A549 (cell line): ENCODE measurements around the gene SHF. TPM values are rescaled to one million over a fixed set of nuclear protein-coding genes. Genes with fewer than 3 reads are reported as not detected.

Source experiments
- ATAC-seq, 2 experiments: fragments of 200-7000 bp in 1 of 2; fragments of >200 bp in 1 of 2; cut with Nextera tagmentation in 1 of 2; cut with Tn5 transposase in 1 of 2; 3 replicates each; pipeline versions ENCODE4 v1.8.0 to v1.9.1; 2018 to 2020; ENCODE audit warnings: mild to moderate bottlenecking in 1 of 2, moderate library complexity in 1 of 2
- CTCF ChIA-PET: fragments of 300-600 bp; sonication (Branson Sonifier 250); formaldehyde crosslinking; extraction: SDS; loops from one replicate; lab custom pipeline; 2021; ENCODE audit warnings: antibody characterized with exemption, inconsistent platforms; lab: Yijun Ruan, JAX
- POLR2A ChIA-PET: fragments of 350-600 bp; formaldehyde crosslinking; extraction: SDS; loops from one replicate; lab custom pipeline; 2021; ENCODE audit warnings: antibody characterized with exemption, inconsistent platforms; lab: Yijun Ruan, JAX
- DNase-seq, 2 experiments: peaks; one replicate each; pipeline versions ENCODE4 v3.0.0 to v3.0.0-alpha.2; 2011 to 2016; ENCODE audit warnings: low read depth in 1 of 2, low spot score in 1 of 2
- FAIRE-seq: peaks from 2 replicates; lab custom pipeline; 2011; peaks lifted over from hg19 to GRCh38; lab: Jason Lieb, UNC
- H3K27ac ChIP-seq, 2 experiments: fragments of >200 bp; sonication (Bioruptor Twin); formaldehyde crosslinking; 3 replicates each; pipeline ENCODE4 v1.5.1; 2016 to 2017
- H3K4me1 ChIP-seq: fragments of >200 bp; sonication (Bioruptor Twin); formaldehyde crosslinking; 3 replicates; pipeline ENCODE4 v1.6.1; 2016
- H3K4me2 ChIP-seq: fragments of >200 bp; sonication (Bioruptor Twin); formaldehyde crosslinking; 3 replicates; pipeline ENCODE4 v1.6.1; 2016
- H3K4me3 ChIP-seq: fragments of >200 bp; sonication (Bioruptor Twin); formaldehyde crosslinking; 3 replicates; pipeline ENCODE4 v1.5.1; 2016
- H3K9me3 ChIP-seq: fragments of >200 bp; sonication (Bioruptor Twin); formaldehyde crosslinking; 3 replicates; pipeline ENCODE4 v1.6.1; 2016
- CBX2 ChIP-seq: fragments of 200-600 bp; sonication (generic); IDR thresholded peaks from 2 replicates; pipeline ENCODE4 v1.6.1; 2016; ENCODE audit warnings: low read depth, mild to moderate bottlenecking, borderline replicate concordance
- CHD4 ChIP-seq: fragments of 200-600 bp; sonication (generic); IDR thresholded peaks from 2 replicates; pipeline ENCODE4 v1.6.1; 2016; ENCODE audit warnings: antibody characterized with exemption, mild to moderate bottlenecking, borderline replicate concordance
- EHMT2 ChIP-seq: fragments of 200-600 bp; sonication (generic); IDR thresholded peaks from 2 replicates; pipeline ENCODE4 v1.6.1; 2016; ENCODE audit warnings: antibody characterized with exemption, low read depth, mild to moderate bottlenecking, moderate library complexity
- ESRRA ChIP-seq: fragments of 150-350 bp; IDR thresholded peaks from 2 replicates; pipeline ENCODE4 v1.6.1; 2014; ENCODE audit warnings: mild to moderate bottlenecking, low read length, borderline replicate concordance
- FOXS1 ChIP-seq: fragments of 250-450 bp; sonication (Bioruptor Pico); IDR thresholded peaks from 2 replicates; pipeline ENCODE4 v1.5.0; 2020; ENCODE audit warnings: mild to moderate bottlenecking, moderate library complexity
- HES2 ChIP-seq: fragments of >200 bp; sonication (Bioruptor Twin); formaldehyde crosslinking; IDR thresholded peaks from 2 replicates; pipeline ENCODE4 v1.6.1; 2016
- HEYL ChIP-seq: fragments of 250-450 bp; sonication (Bioruptor Pico); IDR thresholded peaks from 2 replicates; pipeline ENCODE4 v1.8.0; 2021; ENCODE audit warnings: mild to moderate bottlenecking, moderate library complexity
- HOXB5 ChIP-seq: fragments of 250-450 bp; sonication (Bioruptor Pico); IDR thresholded peaks from 2 replicates; pipeline ENCODE4 v1.5.0; 2020; ENCODE audit warnings: mild to moderate bottlenecking, moderate library complexity
- KDM5A ChIP-seq: fragments of 200-600 bp; sonication (generic); IDR thresholded peaks from 2 replicates; pipeline ENCODE4 v1.6.1; 2016; ENCODE audit warnings: antibody characterized with exemption, mild to moderate bottlenecking
- POLR2A ChIP-seq: IDR thresholded peaks from 2 replicates; pipeline ENCODE4 v1.6.1; 2012; ENCODE audit warnings: mild to moderate bottlenecking, low read length
- RFX5 ChIP-seq: fragments of 450-650 bp; IDR thresholded peaks from 2 replicates; pipeline ENCODE4 v1.7.1; 2014; ENCODE audit warnings: antibody characterized with exemption, mild to moderate bottlenecking, moderate library complexity
- RNF2 ChIP-seq: fragments of 200-600 bp; sonication (generic); IDR thresholded peaks from 2 replicates; pipeline ENCODE4 v1.6.1; 2016; ENCODE audit warnings: low read depth, mild to moderate bottlenecking, antibody characterized with exemption, moderate library complexity, borderline replicate concordance
- SMC3 ChIP-seq: fragments of >200 bp; sonication (Bioruptor Twin); formaldehyde crosslinking; IDR thresholded peaks from 3 replicates; pipeline ENCODE4 v1.6.1; 2018; ENCODE audit warnings: inconsistent platforms
- SREBF2 ChIP-seq: fragments of 450-650 bp; IDR thresholded peaks from 2 replicates; pipeline ENCODE4 v1.6.1; 2014; ENCODE audit warnings: mild to moderate bottlenecking, moderate library complexity
- TFCP2L1 ChIP-seq: fragments of 250-450 bp; sonication (Bioruptor Pico); IDR thresholded peaks from 2 replicates; pipeline ENCODE4 v1.5.0; 2021; ENCODE audit warnings: mild to moderate bottlenecking
- WGBS: methylation state at CpG from one replicate; pipeline ENCODE4 v1.1.6; 2017; ENCODE audit errors: missing lambda C conversion rate; 5-methylcytosine and 5-hydroxymethylcytosine counted together
- polyA plus RNA-seq, 4 experiments: library from polyadenylated mRNA; depleted of rRNA in 3 of 4; stranded (reverse); fragments of >200 nt; fragmentation: RNase III in 1 of 4; extraction: RNeasy Plus Mini Kit Qiagen cat#74134 plus additional on column Dnase treatment in 1 of 4; gene quantifications; 2 replicates in 3 of 4; 3 replicates in 1 of 4; pipeline ENCODE4 v1.2.3, GENCODE V29; 2011 to 2017
- TF ChIP-seq, protein P1 (sequence below): fragments of >200 bp; sonication (Bioruptor Twin); formaldehyde crosslinking; IDR thresholded peaks from 3 replicates; pipeline ENCODE4 v1.6.1; 2016
- TF ChIP-seq, protein P2 (sequence below): fragments of 250-450 bp; sonication (Bioruptor Pico); IDR thresholded peaks from 2 replicates; pipeline ENCODE4 v1.5.0; 2021; ENCODE audit warnings: mild to moderate bottlenecking, moderate library complexity, borderline replicate concordance
- TF ChIP-seq, protein P3 (sequence below): fragments of 150-350 bp; IDR thresholded peaks from 2 replicates; pipeline ENCODE4 v1.6.1; 2014; ENCODE audit warnings: low read depth, mild to moderate bottlenecking, low read length

SHF gene
- polyA plus RNA-seq, 2 of the 4 experiments (the other 2 are of a cell fraction): 0.36 to 0.85 TPM

DNA sequence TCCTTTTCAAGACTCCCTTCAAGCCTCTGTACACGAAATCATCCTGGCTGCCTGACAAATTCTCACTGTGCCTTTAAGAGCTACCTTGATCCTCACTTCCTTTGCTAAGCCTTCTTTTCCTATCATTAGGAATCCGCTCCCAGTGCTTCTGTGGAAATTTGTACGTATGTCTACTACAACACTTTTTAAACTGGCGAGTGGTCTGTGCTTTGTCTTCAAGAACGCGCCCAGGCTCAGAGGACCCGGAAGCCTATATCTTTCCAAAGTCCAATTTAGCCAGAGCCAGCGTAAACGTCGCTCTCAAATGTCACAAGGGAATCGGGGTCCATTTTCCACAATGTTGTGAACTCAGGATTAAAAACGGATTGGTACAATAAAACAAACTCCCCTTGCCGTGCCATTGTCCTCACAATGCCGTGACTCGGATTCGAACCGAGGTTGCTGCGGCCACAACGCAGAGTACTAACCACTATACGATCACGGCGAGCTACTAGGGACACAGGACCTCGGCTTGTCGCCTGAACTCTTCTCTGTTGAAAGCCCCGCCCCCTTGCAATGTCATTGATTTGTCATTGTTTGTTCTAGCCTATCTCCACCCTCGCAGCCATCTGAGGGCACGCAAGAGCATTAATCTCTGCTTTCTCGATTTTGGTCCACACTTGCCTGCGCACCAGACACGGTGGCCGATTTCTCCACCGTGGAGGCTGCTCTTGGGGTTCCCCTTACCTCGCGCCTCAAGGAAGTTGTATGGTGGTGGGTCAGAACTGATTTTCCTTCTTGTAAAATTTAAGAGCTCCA, 12.4 kb upstream of the SHF start (continued):
- TF ChIP-seq EHMT2 (no peak), SMC3 (no peak)

DNA sequence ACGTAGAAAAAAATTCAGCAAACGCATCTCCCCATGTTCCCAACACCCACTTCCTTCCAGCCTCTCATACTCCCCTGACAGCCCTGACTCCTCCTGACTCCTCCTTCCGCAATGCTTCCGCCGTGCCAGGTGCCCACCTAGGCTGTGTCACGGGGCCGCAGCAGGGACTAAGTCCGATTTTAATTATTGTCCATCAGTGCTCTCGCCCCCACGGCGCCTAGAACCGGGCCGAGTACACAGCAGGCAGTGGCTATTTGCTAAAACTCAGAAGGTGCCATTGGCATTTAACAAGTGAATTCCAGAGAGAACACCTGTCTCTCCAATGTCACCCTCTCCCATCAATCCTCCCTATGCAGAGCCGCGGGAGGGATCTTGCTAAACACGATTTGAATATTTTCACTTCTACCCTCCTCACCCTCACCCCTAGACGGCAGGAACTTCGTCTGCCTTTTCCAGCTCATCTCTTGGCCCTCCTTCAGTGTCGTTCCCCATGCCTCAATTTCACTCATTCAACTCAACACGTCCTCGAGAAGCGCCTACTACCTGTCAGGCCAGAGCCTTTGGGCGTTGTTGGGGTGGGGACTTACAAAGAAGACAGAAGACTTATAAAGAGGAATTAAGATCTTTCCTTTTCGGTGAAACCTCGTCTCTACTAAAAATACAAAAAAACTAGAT, 11.5 kb upstream of the SHF start:
- 1% methylated on average over 25 of the region's 25 CpGs for WGBS
- ChIA-PET CTCF (interaction anchor here (0.8 to 11.1 kb wide), 5 partner anchors 9 to 46 kb away, joined by 3 to 104 read pairs (median 5); no protein-coding TSS in a partner anchor), POLR2A (interaction anchor here (1.6 kb wide), 1 partner anchor 36 kb away, joined by 5 read pairs; no protein-coding TSS in a partner anchor)
- H3K4me1 ChIP-seq: peaks cover 5% of the 10 kb centered on the region; the same call in 2 of the 3 replicates
- H3K9me3 ChIP-seq: no peaks in the 10 kb centered on the region
- peak overlapping the region; percentile 88 for H3K4me3 ChIP-seq
- H3K4me2 ChIP-seq: peak overlapping the region; percentile 100
- DNase-seq (peak in 1 of 2 experiments; percentile 16), ATAC-seq (peak in 1 of 2 experiments; percentile 1; a peak in 3 of 6 replicates), FAIRE-seq (no peak)
- TF ChIP-seq RNF2: no peak
- no peak for TF ChIP-seq FOXS1 (CRISPR knock-in tag)
- TF ChIP-seq SREBF2: no peak
- no peak for TF ChIP-seq KDM5A
- no peak for TF ChIP-seq CBX2
- TF ChIP-seq ESRRA: no peak
- no peak for TF ChIP-seq RFX5
- no peak for TF ChIP-seq HOXB5
- TF ChIP-seq TFCP2L1: no peak
- TF ChIP-seq, protein P1, sequence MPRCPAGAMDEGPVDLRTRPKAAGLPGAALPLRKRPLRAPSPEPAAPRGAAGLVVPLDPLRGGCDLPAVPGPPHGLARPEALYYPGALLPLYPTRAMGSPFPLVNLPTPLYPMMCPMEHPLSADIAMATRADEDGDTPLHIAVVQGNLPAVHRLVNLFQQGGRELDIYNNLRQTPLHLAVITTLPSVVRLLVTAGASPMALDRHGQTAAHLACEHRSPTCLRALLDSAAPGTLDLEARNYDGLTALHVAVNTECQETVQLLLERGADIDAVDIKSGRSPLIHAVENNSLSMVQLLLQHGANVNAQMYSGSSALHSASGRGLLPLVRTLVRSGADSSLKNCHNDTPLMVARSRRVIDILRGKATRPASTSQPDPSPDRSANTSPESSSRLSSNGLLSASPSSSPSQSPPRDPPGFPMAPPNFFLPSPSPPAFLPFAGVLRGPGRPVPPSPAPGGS: no peak
- TF ChIP-seq, protein P2, sequence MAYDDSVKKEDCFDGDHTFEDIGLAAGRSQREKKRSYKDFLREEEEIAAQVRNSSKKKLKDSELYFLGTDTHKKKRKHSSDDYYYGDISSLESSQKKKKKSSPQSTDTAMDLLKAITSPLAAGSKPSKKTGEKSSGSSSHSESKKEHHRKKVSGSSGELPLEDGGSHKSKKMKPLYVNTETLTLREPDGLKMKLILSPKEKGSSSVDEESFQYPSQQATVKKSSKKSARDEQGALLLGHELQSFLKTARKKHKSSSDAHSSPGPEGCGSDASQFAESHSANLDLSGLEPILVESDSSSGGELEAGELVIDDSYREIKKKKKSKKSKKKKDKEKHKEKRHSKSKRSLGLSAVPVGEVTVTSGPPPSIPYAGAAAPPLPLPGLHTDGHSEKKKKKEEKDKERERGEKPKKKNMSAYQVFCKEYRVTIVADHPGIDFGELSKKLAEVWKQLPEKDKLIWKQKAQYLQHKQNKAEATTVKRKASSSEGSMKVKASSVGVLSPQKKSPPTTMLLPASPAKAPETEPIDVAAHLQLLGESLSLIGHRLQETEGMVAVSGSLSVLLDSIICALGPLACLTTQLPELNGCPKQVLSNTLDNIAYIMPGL (CRISPR knock-in tag): no peak
- no peak for TF ChIP-seq POLR2A
- no peak for TF ChIP-seq HEYL (CRISPR knock-in tag)
- no peak for TF ChIP-seq HES2
- no peak for TF ChIP-seq CHD4
- TF ChIP-seq, protein P3, sequence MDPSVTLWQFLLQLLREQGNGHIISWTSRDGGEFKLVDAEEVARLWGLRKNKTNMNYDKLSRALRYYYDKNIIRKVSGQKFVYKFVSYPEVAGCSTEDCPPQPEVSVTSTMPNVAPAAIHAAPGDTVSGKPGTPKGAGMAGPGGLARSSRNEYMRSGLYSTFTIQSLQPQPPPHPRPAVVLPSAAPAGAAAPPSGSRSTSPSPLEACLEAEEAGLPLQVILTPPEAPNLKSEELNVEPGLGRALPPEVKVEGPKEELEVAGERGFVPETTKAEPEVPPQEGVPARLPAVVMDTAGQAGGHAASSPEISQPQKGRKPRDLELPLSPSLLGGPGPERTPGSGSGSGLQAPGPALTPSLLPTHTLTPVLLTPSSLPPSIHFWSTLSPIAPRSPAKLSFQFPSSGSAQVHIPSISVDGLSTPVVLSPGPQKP: no peak
- H3K27ac ChIP-seq: peak overlapping the region; percentile 86 to 88
